HCT116 (cell line): ENCODE measurements around the gene SRRM1. TPM values are rescaled to one million over a fixed set of nuclear protein-coding genes. Genes with fewer than 3 reads are reported as not detected.

Source experiments
- ATAC-seq: fragments of 200-7000 bp; cut with Tn5 transposase; 2 replicates; pipeline ENCODE4 v1.9.1; 2020; ENCODE audit warnings: mild to moderate bottlenecking, moderate library complexity
- BruUV-seq: library from RNA; stranded (reverse); fragments of 400-500 nt; replicated peaks from 2 replicates; lab custom pipeline; 2021; lab: Mats Ljungman, UMichigan
- CTCF ChIA-PET: fragments of 300-600 bp; sonication (Branson Sonifier 250); formaldehyde crosslinking; loops from one replicate; lab custom pipeline; 2021; ENCODE audit warnings: antibody characterized with exemption; lab: Charles Lee
- POLR2A ChIA-PET: fragments of 300-600, 350-600 bp; sonication (Branson Sonifier 250); formaldehyde crosslinking; loops from one replicate; lab custom pipeline; 2021; ENCODE audit warnings: antibody characterized with exemption; lab: Charles Lee
- RAD21 ChIA-PET, 2 experiments: fragments of 300-600 bp; sonication (Branson Sonifier 250); formaldehyde crosslinking; loops; one replicate each; lab custom pipeline; 2023; ENCODE audit warnings: low total read pairs in 2 of 2; ENCODE audit not compliant: uncharacterized antibody in 2 of 2, unreplicated experiment in 2 of 2, low non-redundant PET in 1 of 2; lab: Charles Lee
- DNase-seq: peaks from one replicate; pipeline ENCODE4 v3.0.0-alpha.2; 2010; ENCODE audit warnings: low read depth, low spot score
- H2AFZ ChIP-seq: fragments of 200-600 bp; shearing (Covaris generic), sonication (generic); 2 replicates; pipeline ENCODE4 v1.6.1; 2017; ENCODE audit warnings: low read depth, mixed run types, mixed read lengths, antibody characterized with exemption, low read length; ENCODE audit not compliant: poor library complexity, severe bottlenecking
- H3K27ac ChIP-seq: 2 replicates; pipeline ENCODE4 v1.5.1; 2012; ENCODE audit warnings: low read depth, low read length
- H3K27me3 ChIP-seq: fragments of 200-600 bp; sonication (generic); 2 replicates; pipeline ENCODE4 v1.6.1; 2016; ENCODE audit warnings: mixed run types, low read length, mixed read lengths; ENCODE audit not compliant: insufficient read depth
- H3K36me3 ChIP-seq, 2 experiments: fragments of 200-500 bp in 1 of 2; fragments of 200-600 bp in 1 of 2; sonication (Bioruptor generic) in 1 of 2; sonication (generic) in 1 of 2; 2 replicates each; pipeline versions ENCODE4 v1.5.1 to v1.6.1; 2014 to 2016; ENCODE audit warnings: low read length in 2 of 2, inconsistent platforms in 1 of 2, mixed read lengths in 1 of 2, mixed run types in 1 of 2; ENCODE audit not compliant: insufficient read depth in 2 of 2, control insufficient read depth in 1 of 2
- H3K4me1 ChIP-seq, 2 experiments: fragments of 200-600 bp in 1 of 2; sonication (generic) in 1 of 2; 2 replicates each; pipeline versions ENCODE4 v1.5.1 to v1.6.1; 2012 to 2017; ENCODE audit warnings: low read length in 2 of 2, inconsistent platforms in 1 of 2, mild to moderate bottlenecking in 1 of 2, mixed read lengths in 1 of 2, mixed run types in 1 of 2, moderate library complexity in 1 of 2; ENCODE audit not compliant: insufficient read depth in 2 of 2, control insufficient read depth in 1 of 2
- H3K4me2 ChIP-seq: fragments of 200-600 bp; sonication (generic); 2 replicates; pipeline ENCODE4 v1.6.1; 2017; ENCODE audit warnings: mixed run types, low read length, mixed read lengths
- H3K4me3 ChIP-seq, 2 experiments: fragments of 200-600 bp in 1 of 2; sonication (generic) in 1 of 2; replicated peaks in 1 of 2; 2 replicates each; pipeline ENCODE4 v1.5.1; 2011 to 2016; ENCODE audit warnings: low read length in 2 of 2, control low read depth in 1 of 2, low read depth in 1 of 2, mild to moderate bottlenecking in 1 of 2, mixed read lengths in 1 of 2, mixed run types in 1 of 2
- H3K79me2 ChIP-seq: fragments of 200-600 bp; sonication (generic); 2 replicates; pipeline ENCODE4 v1.6.1; 2017; ENCODE audit warnings: mild to moderate bottlenecking, mixed run types, low read length, moderate library complexity, mixed read lengths; ENCODE audit not compliant: insufficient read depth
- H3K9ac ChIP-seq: fragments of 200-600 bp; sonication (generic); 2 replicates; pipeline ENCODE4 v1.6.1; 2016; ENCODE audit warnings: low read length, mixed read lengths
- H3K9me2 ChIP-seq: fragments of 200-600 bp; sonication (generic), shearing (Covaris generic); 2 replicates; pipeline ENCODE4 v1.6.1; 2017; ENCODE audit warnings: mixed run types, mild to moderate bottlenecking, moderate library complexity; ENCODE audit not compliant: insufficient read depth
- H3K9me3 ChIP-seq, 2 experiments: fragments of 200-500 bp in 1 of 2; fragments of 200-600 bp in 1 of 2; sonication (Bioruptor generic) in 1 of 2; sonication (generic) in 1 of 2; 2 replicates each; pipeline ENCODE4 v1.6.1; 2014 to 2017; ENCODE audit warnings: low read length in 2 of 2, mixed read lengths in 2 of 2, inconsistent platforms in 1 of 2, low read depth in 1 of 2, mild to moderate bottlenecking in 1 of 2, mixed run types in 1 of 2, moderate library complexity in 1 of 2; ENCODE audit not compliant: control insufficient read depth in 1 of 2, insufficient read depth in 1 of 2
- H4K20me1 ChIP-seq: fragments of 200-600 bp; sonication (generic), shearing (Covaris generic); 2 replicates; pipeline ENCODE4 v1.6.1; 2017; ENCODE audit warnings: mixed run types, mild to moderate bottlenecking, moderate library complexity; ENCODE audit not compliant: insufficient read depth
- CBX3 ChIP-seq: IDR thresholded peaks from 2 replicates; pipeline ENCODE4 v1.6.1; 2012; ENCODE audit warnings: low read depth
- CEBPB ChIP-seq: IDR thresholded peaks from 2 replicates; pipeline ENCODE4 v1.6.1; 2012; ENCODE audit warnings: low read depth
- EGR1 ChIP-seq: IDR thresholded peaks from 2 replicates; pipeline ENCODE4 v1.6.1; 2012; ENCODE audit warnings: low read depth
- ELF1 ChIP-seq: IDR thresholded peaks from 2 replicates; pipeline ENCODE4 v1.6.1; 2012; ENCODE audit warnings: low read depth, borderline replicate concordance
- EZH2 ChIP-seq: fragments of 200-600 bp; sonication (generic); IDR thresholded peaks from 2 replicates; pipeline ENCODE4 v1.6.1; 2017; ENCODE audit warnings: antibody characterized with exemption, mixed run types
- EZH2phosphoT487 ChIP-seq: fragments of 200-600 bp; IDR thresholded peaks from 2 replicates; pipeline ENCODE4 v1.6.1; 2018; ENCODE audit warnings: antibody characterized with exemption, borderline replicate concordance
- FOSL1 ChIP-seq: IDR thresholded peaks from 2 replicates; pipeline ENCODE4 v1.6.1; 2012; ENCODE audit warnings: low read depth
- JUND ChIP-seq: IDR thresholded peaks from 2 replicates; pipeline ENCODE4 v1.6.1; 2012
- POLR2A ChIP-seq: IDR thresholded peaks from 2 replicates; pipeline ENCODE4 v1.7.0; 2011; ENCODE audit warnings: borderline replicate concordance; ENCODE audit not compliant: insufficient read depth, insufficient read length; ENCODE audit errors: extremely low read depth
- POLR2AphosphoS5 ChIP-seq: IDR thresholded peaks from 2 replicates; pipeline ENCODE4 v1.6.1; 2011; ENCODE audit warnings: mild to moderate bottlenecking, low read depth, low read length, moderate library complexity
- SIN3A ChIP-seq: IDR thresholded peaks from 2 replicates; pipeline ENCODE4 v1.6.1; 2012; ENCODE audit warnings: low read depth
- SP1 ChIP-seq: IDR thresholded peaks from 2 replicates; pipeline ENCODE4 v1.6.1; 2012; ENCODE audit warnings: low read depth
- SRF ChIP-seq: IDR thresholded peaks from 2 replicates; pipeline ENCODE4 v1.6.1; 2012; ENCODE audit warnings: low read depth
- TCF7L2 ChIP-seq: IDR thresholded peaks from 2 replicates; pipeline ENCODE4 v1.7.0; 2011; ENCODE audit warnings: borderline replicate concordance, inconsistent platforms; ENCODE audit not compliant: insufficient read depth, insufficient read length; ENCODE audit errors: extremely low read depth
- YY1 ChIP-seq: IDR thresholded peaks from 2 replicates; pipeline ENCODE4 v1.6.1; 2011; ENCODE audit warnings: low read length, low read depth, moderate library complexity, mild to moderate bottlenecking; ENCODE audit not compliant: insufficient replicate concordance; ENCODE audit errors: extremely low read depth
- ZFX ChIP-seq: fragments of 450-650 bp; IDR thresholded peaks from 2 replicates; pipeline ENCODE4 v1.6.1; 2017
- ZNF274 ChIP-seq: fragments of 200-500 bp; sonication (Bioruptor generic); IDR thresholded peaks from 2 replicates; pipeline ENCODE4 v1.6.1; 2014; ENCODE audit warnings: mild to moderate bottlenecking, low read depth, low read length, inconsistent platforms
- intact Hi-C: fragments of 100-400 bp; cut with micrococcal nuclease; formaldehyde crosslinking; loops from 2 replicates; pipeline ENCODE4 v1.10.0; 2022
- total RNA-seq: library from RNA; stranded (reverse); gene quantifications from one replicate; pipeline ENCODE4 v1.2.1, GENCODE V29; 2021; ENCODE audit not compliant: unreplicated experiment
- TF ChIP-seq, protein P1 (sequence below): IDR thresholded peaks from 2 replicates; pipeline ENCODE4 v1.6.1; 2011; ENCODE audit warnings: mild to moderate bottlenecking, low read length, moderate library complexity; ENCODE audit not compliant: insufficient replicate concordance; ENCODE audit errors: extremely low read depth
- TF ChIP-seq, protein P2 (sequence below): IDR thresholded peaks from 2 replicates; pipeline ENCODE4 v1.6.1; 2012

Gene SRRM1
- total RNA-seq, 1 experiment from 2014 or later, result 184 TPM

DNA sequence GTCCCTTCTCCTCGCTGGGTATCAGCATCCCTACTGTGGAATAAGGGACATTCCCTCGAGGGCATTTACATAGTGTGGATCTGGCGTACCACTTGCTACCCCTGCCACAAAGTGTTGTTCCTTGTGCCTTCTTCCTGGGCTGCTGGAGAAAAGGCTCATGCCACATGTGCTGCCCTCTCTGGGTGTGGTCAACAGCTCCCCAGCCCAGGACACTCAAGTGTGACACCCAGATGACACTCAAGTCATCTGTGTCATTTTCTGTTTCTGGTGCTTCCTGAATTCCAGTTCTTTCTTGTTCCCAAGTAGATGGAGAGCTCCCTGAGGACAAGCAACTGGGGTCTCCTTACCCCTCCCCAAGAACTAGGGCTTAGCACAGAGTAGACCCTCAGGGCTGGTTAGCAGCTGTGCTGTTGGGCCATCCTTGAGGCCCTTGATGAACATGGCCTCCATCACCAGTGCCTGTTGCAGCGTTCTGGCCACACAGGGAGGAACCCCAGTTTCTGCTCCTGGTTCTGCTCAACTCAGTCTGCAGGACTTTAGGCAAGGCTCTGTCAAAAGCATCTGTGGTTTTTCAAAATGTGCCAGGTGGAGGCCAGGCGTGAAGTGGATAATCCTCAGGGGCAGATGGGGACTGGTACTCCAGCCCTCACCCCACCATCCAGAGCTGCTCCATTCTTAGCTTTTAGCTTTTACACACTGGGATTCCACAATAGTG is 53.1 kb downstream of the SRRM1 start:
- ATAC-seq, result no peak
- intact Hi-C loops, result no loop called here
- TF ChIP-seq CBX3 (no peak), SP1 (no peak), POLR2A (no peak), ELF1 (no peak), POLR2AphosphoS5 (no peak), EZH2 (no peak), ZNF274 (no peak), EZH2phosphoT487 (no peak), SIN3A (no peak), ZFX (no peak), FOSL1 (no peak), JUND (no peak), SRF (no peak), TCF7L2 (no peak), CEBPB (no peak), EGR1 (no peak), YY1 (no peak)
- TF ChIP-seq, protein P1, sequence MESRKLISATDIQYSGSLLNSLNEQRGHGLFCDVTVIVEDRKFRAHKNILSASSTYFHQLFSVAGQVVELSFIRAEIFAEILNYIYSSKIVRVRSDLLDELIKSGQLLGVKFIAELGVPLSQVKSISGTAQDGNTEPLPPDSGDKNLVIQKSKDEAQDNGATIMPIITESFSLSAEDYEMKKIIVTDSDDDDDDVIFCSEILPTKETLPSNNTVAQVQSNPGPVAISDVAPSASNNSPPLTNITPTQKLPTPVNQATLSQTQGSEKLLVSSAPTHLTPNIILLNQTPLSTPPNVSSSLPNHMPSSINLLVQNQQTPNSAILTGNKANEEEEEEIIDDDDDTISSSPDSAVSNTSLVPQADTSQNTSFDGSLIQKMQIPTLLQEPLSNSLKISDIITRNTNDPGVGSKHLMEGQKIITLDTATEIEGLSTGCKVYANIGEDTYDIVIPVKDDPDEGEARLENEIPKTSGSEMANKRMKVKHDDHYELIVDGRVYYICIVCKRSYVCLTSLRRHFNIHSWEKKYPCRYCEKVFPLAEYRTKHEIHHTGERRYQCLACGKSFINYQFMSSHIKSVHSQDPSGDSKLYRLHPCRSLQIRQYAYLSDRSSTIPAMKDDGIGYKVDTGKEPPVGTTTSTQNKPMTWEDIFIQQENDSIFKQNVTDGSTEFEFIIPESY, result no peak
- TF ChIP-seq, protein P2, sequence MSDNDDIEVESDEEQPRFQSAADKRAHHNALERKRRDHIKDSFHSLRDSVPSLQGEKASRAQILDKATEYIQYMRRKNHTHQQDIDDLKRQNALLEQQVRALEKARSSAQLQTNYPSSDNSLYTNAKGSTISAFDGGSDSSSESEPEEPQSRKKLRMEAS, result no peak
- TF ChIP-seq, all 23 proteins: peak for 0
- ChIA-PET POLR2A (no interaction called here), RAD21 (no interaction called here), CTCF (interaction anchor here (1.0 kb wide), 1 partner anchor 134 kb away, joined by 3 read pairs; no protein-coding TSS in a partner anchor)
- H3K4me1 ChIP-seq, result no peaks in the 10 kb centered on the region
- H3K27ac ChIP-seq, result no peak overlapping the region
- H3K4me2 ChIP-seq, result no peak overlapping the region
- no peaks in the 10 kb centered on the region for H3K27me3 ChIP-seq
- H3K4me3 ChIP-seq, result no peak overlapping the region
- no peak overlapping the region for H3K9ac ChIP-seq
- no peaks in the 10 kb centered on the region for H3K36me3 ChIP-seq
- H2AFZ ChIP-seq, result no peak overlapping the region
- H3K9me2 ChIP-seq, result no peaks in the 10 kb centered on the region
- DNase-seq, result no peak
- no peaks in the 10 kb centered on the region for H4K20me1 ChIP-seq
- no TSS peak for BruUV-seq
- H3K79me2 ChIP-seq, result no peaks in the 10 kb centered on the region
- H3K9me3 ChIP-seq, result no peaks in the 10 kb centered on the region
